K562 (cell line): ENCODE data around the gene DGKA. TPM values are rescaled to one million over a fixed set of nuclear protein-coding genes. Genes with fewer than 3 reads are reported as not detected.
A peak's percentile ranks its signal among the peaks of the same experiment; 100 is the strongest.

ENCODE experiments used
- CBX2 ChIP-seq: fragments of 200-600 bp; sonication (generic); IDR thresholded peaks from one replicate; pipeline ENCODE4 v1.6.1; 2012; ENCODE audit warnings: mild to moderate bottlenecking, low read length, inconsistent platforms; ENCODE audit not compliant: insufficient read depth, poor library complexity, severe bottlenecking
- CBX5 ChIP-seq: IDR thresholded peaks from 2 replicates; pipeline ENCODE4 v1.6.1; 2014; ENCODE audit warnings: low read depth, borderline replicate concordance
- COPS2 ChIP-seq: fragments of 450-650 bp; conservative IDR thresholded peaks from 2 replicates; pipeline ENCODE4 v1.6.1; 2016; ENCODE audit warnings: mild to moderate bottlenecking, moderate library complexity
- CTBP1 ChIP-seq: fragments of 450-650 bp; IDR thresholded peaks from 2 replicates; pipeline ENCODE4 v1.6.1; 2016; ENCODE audit warnings: borderline replicate concordance
- E2F4 ChIP-seq: sonication (generic); formaldehyde crosslinking; IDR thresholded peaks from 2 replicates; pipeline ENCODE4 v1.8.0; 2022; ENCODE audit warnings: mild to moderate bottlenecking, low read depth, missing genetic modification reagents
- ELF2 ChIP-seq: fragments of 250-450 bp; sonication (Bioruptor Pico); IDR thresholded peaks from 2 replicates; pipeline ENCODE4 v1.5.0; 2021; ENCODE audit warnings: mild to moderate bottlenecking
- HNRNPUL1 ChIP-seq: fragments of 200-400 bp; formaldehyde crosslinking; IDR thresholded peaks from 2 replicates; pipeline ENCODE4 v1.6.1; 2017; ENCODE audit warnings: low read length
- IRF2 ChIP-seq: sonication (generic); formaldehyde crosslinking; IDR thresholded peaks from 2 replicates; pipeline ENCODE4 v1.8.1; 2022; ENCODE audit warnings: mild to moderate bottlenecking, missing genetic modification reagents
- KAT2B ChIP-seq: IDR thresholded peaks from one replicate; pipeline ENCODE4 v1.6.1; 2012; ENCODE audit warnings: low read depth, mild to moderate bottlenecking, control low read depth, inconsistent platforms, low read length, moderate library complexity
- MNT ChIP-seq, 2 experiments: fragments of 450-650 bp; conservative IDR thresholded peaks; 2 replicates each; pipeline ENCODE4 v1.6.1; 2017; ENCODE audit warnings: mild to moderate bottlenecking in 2 of 2, moderate library complexity in 2 of 2
- PKNOX1 ChIP-seq: fragments of 450-650 bp; IDR thresholded peaks from 2 replicates; pipeline ENCODE4 v1.6.1; 2016
- POLR2G ChIP-seq: fragments of 200-400 bp; formaldehyde crosslinking; IDR thresholded peaks from 2 replicates; pipeline ENCODE4 v1.6.1; 2017; ENCODE audit warnings: low read depth, mild to moderate bottlenecking, antibody characterized with exemption, low read length, moderate library complexity
- RAD51 ChIP-seq: fragments of 450-650 bp; IDR thresholded peaks from 2 replicates; pipeline ENCODE4 v1.7.1; 2016; ENCODE audit warnings: low read depth, mild to moderate bottlenecking, borderline replicate concordance
- RNF2 ChIP-seq: sonication (generic); IDR thresholded peaks from 2 replicates; pipeline ENCODE4 v1.6.1; 2016
- SOX6 ChIP-seq: fragments of 450-650 bp; IDR thresholded peaks from 2 replicates; pipeline ENCODE4 v1.6.1; 2014; ENCODE audit warnings: mild to moderate bottlenecking
- XRCC3 ChIP-seq: fragments of 450-650 bp; IDR thresholded peaks from 2 replicates; pipeline ENCODE4 v1.6.1; 2017; ENCODE audit warnings: mild to moderate bottlenecking, moderate library complexity
- ZBTB34 ChIP-seq: fragments of 250-450 bp; sonication (Bioruptor Pico); IDR thresholded peaks from 2 replicates; pipeline ENCODE4 v1.8.0; 2021; ENCODE audit warnings: mild to moderate bottlenecking, moderate library complexity
- ZBTB8A ChIP-seq: fragments of 450-650 bp; IDR thresholded peaks from 2 replicates; pipeline ENCODE4 v1.6.1; 2018; ENCODE audit warnings: mild to moderate bottlenecking, moderate library complexity; ENCODE audit not compliant: partially characterized antibody
- ZNF224 ChIP-seq: sonication (generic); formaldehyde crosslinking; IDR thresholded peaks from 2 replicates; pipeline ENCODE4 v1.8.0; 2022; ENCODE audit warnings: mild to moderate bottlenecking, missing genetic modification reagents
- ZNF3 ChIP-seq: fragments of 250-450 bp; sonication (Bioruptor Pico); IDR thresholded peaks from 2 replicates; pipeline ENCODE4 v1.5.0; 2021; ENCODE audit warnings: mild to moderate bottlenecking, moderate library complexity
- ZSCAN32 ChIP-seq: fragments of 450-650 bp; formaldehyde crosslinking; IDR thresholded peaks from 2 replicates; pipeline ENCODE4 v1.4.0; 2020; ENCODE audit warnings: mild to moderate bottlenecking, moderate library complexity
- polyA plus RNA-seq, 8 experiments: library from polyadenylated mRNA; depleted of rRNA in 4 of 8; stranded (reverse) in 5 of 8; unstranded in 3 of 8; fragments of >200 nt; fragmentation: Nextera tagmentation in 2 of 8; fragmentation: Illumina TruSeq in 1 of 8; extraction: Ambion mirVana in 2 of 8; extraction: Trizol in 1 of 8; gene quantifications; 2 replicates each; pipeline versions ENCODE4 v1.2.1 to v1.2.3, GENCODE V29; 2011 to 2014; ENCODE audit warnings: inconsistent platforms in 1 of 8, missing spikeins in 1 of 8
- total RNA-seq, 7 experiments: library from RNA; depleted of rRNA in 6 of 7; stranded (reverse); fragments of >200 nt in 6 of 7; fragmentation: Illumina TruSeq in 2 of 7; extraction: Trizol in 2 of 7; gene quantifications; 2 replicates each; pipeline versions ENCODE4 v1.2.1 to v1.2.3, GENCODE V29; 2011 to 2021; ENCODE audit warnings: low replicate concordance in 1 of 7

Gene DGKA
- total and polyA plus RNA-seq, 9 of the 15 experiments (the other 6 are each of a cell fraction or from before 2014, with no cell fraction given) = 3.4 to 12.4 (median 6.2) TPM

- TF ChIP-seq CBX2 (no peak), CTBP1 (0 out of 2 replicates have a peak, but pooled peaks have one; percentile 27), XRCC3 (no peak), RAD51 (no peak), RNF2 (0 out of 2 replicates have a peak, but pooled peaks have one; percentile 21), ZBTB8A (no peak), KAT2B (no peak), HNRNPUL1 (no peak), ZSCAN32 (0 out of 2 replicates have a peak, but pooled peaks have one; percentile 19), E2F4 (CRISPR knock-in tag) (no peak), SOX6 (no peak; the same call in 1 of the 2 replicates), ELF2 (peak; percentile 62), COPS2 (no peak), ZNF3 (no peak), ZBTB34 (CRISPR knock-in tag) (no peak), MNT (conservative IDR thresholded peaks at IDR 0.05) (no peak; a peak in 1 of 4 replicates), IRF2 (CRISPR knock-in tag) (no peak), ZNF224 (CRISPR knock-in tag) (no peak), POLR2G (peak; percentile 83), PKNOX1 (peak; percentile 98), CBX5 (no peak)
These were observed 66.0 kb downstream of the DGKA start, which contains the start of gene SUOX (continued) for GRCh38 chr12:55996715-55997534.
